DMS 273 (cell line): ENCODE data around the gene GASK1B.

Experiments used
- DNase-seq: peaks from one replicate; lab custom pipeline; 2025; ENCODE audit not compliant: unreplicated experiment; lab: John Stamatoyannopoulos, UW

GASK1B gene

DNA sequence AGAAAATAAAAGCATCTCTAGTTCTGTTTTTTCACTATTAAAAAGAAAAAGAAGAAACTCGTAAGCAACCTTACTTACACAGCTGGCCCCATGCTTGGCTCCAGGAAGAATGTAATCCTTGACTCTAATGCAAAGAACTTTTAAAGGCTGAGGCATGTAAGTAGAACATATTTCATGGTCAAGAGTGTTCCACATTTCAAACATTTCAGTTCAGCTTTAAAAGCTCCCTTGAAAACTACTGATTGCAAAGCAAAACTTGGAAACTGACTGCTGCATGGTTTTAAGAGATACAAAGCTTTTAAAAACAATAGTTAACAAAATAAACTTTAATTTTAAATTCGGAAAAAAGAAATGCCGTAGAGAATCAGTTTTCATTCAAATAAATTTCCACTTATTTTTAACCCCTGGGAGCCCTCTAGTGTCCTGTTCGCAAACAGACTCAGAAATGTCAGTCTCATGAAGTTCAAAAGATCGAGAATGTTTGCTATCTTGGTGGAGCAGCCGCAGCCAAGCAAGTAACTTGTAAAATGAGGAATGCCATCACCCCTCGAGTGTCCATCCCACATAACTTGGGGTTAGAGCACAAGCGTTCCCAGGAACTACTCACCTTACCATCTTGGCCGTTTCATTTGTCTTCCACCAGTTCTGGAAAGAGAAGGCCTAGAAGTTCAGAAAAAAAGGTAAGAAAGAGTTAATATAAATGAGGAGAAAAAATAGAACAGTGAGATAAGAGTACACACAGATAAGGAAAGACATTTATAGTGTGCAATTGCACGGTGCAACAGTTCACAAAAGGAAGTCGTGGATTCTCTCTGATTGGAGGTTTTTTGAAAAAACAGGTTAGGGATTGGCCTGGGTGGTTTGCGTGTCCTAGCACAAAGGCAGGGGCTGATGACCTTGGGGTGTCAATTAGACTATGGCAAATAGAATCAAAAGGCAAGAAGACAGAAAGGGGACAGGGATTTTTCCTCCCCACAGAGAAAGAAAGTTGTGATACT, at the start of gene GASK1B:
TSS of gene GASK1B (minus strand) at position 765 of the 998 bp plus-strand sequence. CDS start 1,650 bp downstream, outside the sequence.
- DNase-seq, result peak; percentile 51

DNA sequence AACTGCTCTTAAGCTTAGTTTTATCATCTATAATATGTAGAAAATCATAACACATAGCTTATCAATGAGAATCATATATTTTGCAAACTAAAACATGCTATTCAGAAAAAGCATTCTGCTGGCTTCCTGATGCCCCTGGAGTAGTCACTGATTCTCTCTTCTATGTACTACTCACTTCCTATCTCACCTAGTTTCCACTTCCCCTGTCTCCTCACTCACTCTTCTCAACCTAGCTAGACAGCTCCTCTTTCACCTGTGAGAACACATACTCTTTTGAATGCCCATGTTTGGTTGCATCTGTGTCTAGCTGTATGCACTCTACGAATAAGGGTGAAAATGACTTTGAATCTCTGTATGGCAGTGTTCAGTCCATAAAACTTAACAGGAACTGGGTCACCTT, 46.8 kb upstream of the GASK1B start:
- no peak for DNase-seq

DNA sequence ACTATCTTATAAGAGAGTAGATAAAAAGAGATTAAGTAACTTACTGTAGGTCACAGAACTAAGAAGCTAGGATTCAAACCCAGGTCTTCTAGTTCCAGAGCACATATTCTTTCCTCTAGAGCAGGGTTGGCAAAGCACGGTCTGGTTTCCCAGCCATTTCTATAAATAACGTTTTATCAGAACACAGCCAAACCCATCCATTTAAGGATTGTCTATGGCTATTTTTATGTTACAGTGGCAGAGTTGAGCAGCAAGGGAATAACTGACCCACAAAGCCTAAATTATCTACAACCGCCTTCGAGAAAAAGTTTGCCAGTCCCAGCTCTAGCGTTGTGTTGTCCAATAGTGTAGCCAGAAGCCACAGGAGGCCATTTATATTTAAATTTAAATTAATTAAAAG, 44.9 kb upstream of the GASK1B start:
- DNase-seq, result no peak

DNA sequence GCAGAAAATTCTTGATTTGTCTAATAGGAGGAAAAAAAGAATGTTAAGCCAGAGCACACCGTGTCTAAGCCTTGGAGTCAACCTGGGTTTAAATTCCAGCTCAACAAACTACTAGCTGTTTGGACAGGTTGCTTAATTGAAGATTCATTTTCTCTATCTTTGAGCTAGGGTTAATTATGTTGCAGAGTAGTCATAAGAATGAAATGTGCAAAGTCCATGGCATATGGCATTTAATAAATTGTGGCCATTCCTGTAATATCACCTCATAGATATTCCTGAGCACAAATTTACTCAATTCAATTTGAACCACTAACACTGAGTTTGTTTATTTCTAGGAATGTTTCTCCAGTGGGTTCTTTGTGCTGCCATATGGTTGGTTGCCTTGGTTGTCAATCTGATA, 42.0 kb upstream of the GASK1B start:
- no peak for DNase-seq

DNA sequence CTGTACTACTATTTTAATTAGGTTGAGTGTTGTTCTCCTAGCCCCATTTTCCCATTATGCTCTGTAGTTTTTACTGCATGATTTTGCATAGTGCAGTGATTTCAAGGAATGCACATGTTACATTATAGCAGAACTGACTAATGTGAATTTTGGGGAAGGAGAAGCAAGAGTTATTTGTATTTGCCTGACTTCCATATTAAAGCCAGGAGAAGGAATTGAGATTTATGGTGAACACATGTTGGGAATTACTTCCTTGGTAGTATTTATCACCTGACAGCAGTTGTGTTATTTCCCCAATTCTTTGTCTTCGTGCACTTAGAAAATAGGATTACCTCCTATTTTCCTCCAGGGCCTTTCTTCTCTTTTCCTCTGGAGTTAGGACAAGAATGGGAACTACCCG, 40.6 kb upstream of the GASK1B start:
- no peak for DNase-seq

DNA sequence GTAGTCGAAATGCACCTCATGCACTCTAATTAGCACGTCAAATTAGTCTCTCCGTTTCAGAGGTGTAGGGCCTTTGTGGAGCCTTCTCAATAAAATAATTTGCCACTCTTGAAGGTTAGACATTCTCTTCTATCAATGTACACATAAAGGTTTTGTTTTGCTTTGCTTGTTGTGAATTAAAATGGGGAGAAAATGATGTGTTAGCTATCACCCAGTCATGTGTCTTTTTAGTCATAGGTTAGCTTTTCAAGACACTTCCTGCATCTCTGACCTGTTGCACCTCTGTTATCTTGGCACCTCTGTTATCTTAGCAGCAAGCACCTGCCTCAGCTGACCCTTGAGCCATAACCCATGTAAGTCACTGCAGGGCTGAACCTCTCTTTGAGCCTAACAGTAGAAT, 38.4 kb upstream of the GASK1B start:
- no peak for DNase-seq

DNA sequence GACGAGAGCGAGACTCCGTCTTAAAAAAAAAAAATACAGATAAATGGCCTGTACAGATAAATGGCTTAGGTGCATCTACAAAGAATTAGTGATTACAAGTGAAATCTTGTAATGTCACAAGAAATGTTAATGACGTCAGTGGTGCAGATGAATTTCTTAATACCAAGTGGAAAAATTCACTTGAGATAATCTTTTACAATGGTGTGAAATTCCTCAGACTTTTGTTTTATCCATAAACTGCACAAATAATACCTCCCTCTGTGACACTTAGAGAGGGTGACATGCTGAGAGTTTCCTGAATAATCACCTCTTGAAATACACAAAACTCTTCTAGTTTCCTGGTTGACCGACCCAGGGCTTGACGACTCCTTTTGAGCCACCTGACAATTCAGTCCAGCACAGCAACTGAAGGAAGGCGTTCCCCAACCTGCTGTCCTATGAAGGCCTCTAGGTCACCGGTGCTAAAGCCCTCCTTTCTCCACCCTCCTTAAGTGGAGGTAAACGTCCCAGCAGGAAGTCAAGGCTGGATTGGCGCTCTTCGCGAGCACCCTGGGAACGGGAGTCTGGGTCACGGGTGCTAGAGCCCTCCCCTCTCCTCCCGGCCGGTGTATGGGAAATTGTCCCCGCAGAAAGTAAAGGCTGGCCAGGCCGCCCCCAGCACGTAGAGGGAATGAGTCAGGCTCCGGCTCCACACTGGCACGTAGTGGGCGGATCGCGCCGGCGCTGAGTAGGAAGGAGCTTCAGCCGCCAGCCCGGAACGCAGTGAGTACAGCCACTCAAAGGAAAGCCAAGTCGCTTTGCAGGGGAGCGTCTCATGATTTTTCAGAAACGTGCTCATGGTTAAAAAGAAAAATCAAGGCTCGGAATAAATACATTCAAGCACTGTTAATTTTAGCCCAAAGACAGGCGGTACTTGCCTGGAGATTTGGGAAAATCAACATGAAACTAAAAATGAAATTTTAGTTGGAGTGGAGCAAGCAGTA, 37.3 kb upstream of the GASK1B start, which contains the start of gene TMEM144:
TSS of gene TMEM144 (plus strand) at position 662 of the 983 bp plus-strand sequence. CDS start 2,182 bp downstream, outside the sequence.
- DNase-seq, result peak; percentile 54

DNA sequence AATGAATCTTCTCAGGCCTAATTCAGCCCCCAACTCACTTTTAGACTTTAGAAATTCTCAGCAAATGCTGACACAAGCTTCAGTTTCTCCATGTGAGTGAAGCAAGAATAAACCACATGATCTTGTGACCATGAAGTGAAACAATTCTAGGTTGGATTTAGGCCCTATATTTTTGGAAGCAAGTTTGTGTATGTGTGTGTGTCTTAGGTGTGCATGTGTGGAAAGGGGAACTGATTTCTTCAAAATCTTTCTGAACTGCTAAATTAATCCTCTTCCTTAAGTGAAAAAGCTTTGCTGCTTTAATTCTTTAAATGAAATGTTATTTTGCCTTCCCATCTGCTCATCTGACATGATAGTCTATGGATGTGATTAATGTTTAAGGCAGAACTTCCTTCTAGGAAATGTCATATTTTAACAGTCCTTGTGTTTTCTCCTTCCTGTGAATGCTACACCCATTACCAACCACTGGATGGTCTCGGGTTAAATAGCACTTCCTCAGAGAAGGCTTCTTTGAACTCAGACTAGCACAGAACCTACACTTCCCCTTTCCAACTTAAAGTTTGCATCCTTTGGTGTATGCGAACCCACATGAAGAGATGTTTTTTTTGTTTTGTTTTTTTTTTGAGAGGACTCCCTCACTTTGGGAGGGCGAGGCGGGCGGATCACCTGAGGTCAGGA, 36.3 kb upstream of the GASK1B start:
- DNase-seq, result no peak

DNA sequence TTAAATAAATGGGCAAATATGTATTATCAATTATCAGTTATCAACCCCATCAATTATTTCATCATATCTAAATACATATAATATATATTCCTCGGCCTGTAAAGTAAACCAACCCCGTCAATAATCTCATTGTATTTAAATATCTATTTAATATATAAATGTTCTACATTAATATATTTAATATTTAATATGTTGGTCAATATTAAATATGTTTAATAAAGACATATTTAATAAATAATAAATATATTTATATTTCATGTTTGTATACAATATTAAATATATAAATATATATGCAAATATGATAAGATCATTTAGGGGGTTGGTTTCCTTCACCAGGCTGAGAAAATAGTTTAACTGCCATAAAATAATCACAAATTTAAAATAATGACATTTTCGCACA, 31.1 kb upstream of the GASK1B start:
- DNase-seq, result no peak

DNA sequence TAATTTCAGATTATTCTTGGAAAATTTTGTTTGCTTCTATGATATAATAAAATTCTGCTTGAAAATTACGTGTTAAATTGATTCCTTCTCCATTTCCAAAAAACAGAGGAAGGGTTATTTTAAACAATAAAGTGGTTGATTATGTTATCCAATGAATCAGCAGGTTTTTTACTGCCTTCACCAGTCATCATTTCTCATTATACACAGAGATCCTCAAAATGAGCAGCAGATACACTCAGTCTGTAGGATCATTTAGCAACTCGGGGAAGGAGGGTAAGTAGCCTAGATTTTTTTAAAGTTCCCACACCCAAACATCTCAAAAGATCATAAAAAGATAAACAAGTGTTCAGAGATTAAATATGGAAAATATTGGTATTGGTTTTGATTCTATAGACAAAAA, 30.6 kb upstream of the GASK1B start:
- no peak for DNase-seq

DNA sequence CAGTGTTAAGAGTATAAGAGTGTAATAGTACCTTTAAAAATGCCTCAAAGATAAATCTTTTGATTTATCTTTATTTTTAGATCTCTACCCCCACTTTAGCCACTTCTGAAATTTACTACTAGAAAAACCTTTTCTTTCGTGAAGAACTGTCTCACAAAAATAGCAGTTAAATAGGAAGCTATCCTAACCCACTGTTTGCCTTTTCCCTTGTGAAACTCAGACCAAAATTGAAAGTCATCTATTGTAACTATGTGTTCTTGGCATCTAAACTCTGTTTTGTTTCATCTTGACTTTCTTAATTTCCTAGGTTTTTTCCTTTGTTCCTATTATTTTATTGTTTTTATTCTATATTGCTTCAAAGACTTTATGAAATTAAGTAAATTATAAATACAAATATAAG, 29.7 kb upstream of the GASK1B start:
- DNase-seq, result no peak

DNA sequence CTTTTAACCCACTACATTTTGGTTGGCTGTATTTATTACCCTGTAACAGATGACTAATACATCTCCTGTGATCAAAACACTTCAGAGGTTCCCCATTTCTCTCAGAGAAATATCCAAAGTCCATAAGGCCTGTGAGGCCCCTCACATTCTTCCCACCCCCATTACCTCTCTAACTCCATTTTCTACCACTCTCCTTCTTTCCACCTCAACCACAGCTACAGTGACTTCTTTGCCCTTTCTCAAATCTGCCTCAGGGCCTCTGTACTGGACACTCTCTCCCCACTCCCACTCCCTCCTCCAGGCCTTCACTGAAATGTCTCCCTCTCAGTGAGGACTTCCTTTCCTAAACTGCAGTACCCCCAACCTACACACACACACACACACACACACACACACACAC, 29.1 kb upstream of the GASK1B start:
- DNase-seq, result no peak

DNA sequence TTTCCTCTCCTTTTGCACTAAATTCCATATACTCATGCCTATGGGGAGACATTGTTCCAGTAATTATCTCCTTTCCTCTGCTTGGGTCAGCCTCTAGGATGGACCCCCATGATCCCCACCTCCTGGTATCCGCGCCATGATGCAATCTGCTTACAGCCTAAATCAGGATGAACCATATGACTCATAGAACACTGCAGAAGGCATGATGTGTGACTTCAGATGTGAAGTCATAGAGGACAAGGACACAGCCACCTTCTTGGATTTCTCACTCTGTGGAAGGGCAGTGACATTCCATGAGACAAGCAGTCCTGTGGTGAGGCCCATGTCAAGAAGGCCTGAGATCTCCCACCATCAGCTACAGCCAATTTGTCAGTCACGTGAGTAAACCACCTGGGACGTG, 28.5 kb upstream of the GASK1B start:
- DNase-seq, result no peak

DNA sequence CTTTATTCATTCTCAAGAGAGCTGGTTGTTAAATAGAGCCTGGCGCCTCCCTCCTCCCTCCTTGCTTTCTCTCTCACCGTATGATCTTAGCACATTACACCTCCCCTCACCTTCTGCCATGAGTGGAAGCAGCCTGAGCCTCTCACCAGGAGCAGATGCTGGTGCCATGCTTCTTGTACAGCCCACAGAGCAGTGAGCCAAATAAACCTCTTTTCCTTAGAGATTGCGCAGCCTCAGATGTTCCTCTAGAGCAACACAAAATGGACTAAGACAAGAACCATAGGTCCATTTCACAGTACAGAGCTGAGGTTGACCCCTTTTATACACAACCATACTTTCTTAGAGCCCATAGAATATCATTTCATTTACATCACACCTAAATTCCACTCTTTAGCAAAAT, 27.4 kb upstream of the GASK1B start:
- DNase-seq, result no peak

DNA sequence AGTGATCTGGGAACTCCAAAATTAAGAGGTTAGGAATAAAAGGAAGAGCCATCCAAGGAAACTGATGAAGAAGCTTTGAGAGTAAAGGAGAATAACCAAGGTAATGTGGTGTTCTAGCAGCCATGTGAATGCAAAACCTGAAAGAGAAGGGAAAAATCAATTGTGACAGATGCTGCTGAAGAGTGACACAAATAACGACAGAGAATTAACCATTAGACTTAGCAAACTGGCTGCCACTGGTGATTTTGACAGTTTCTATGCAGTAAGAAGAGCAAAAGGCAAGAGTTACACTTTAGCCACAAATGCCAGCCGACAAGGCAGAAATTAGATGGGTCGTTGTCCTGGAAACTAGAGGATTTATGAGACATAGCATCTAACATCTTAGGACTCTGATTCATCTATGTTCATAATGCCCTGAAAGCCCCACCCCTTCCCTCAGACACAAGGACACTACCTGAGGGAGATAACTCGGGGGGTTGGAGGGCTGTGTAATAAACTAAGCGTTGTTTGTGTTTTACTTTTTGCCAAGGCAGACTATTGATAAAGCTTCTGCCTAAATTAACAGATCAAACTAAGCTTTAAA, 24.5 kb upstream of the GASK1B start:
- DNase-seq, result no peak

DNA sequence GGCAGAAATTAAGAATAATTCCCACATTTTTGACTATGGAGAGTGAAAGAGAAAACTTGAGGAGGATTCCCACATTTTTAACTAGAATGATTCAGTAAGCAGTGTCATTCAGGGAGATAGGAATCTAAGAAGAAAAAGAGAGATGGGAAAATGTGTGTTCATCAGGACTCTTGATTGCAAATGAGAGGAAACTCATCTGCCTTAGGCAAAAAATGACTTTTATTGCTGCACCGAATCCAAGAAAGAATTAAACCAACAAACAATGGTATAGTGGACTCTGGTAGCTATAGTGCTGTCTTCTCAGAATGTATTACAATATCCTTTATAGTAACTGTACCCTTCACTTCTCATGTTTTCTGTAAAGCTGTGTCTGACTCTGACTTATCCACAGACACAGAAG, 22.5 kb upstream of the GASK1B start:
- no peak for DNase-seq

DNA sequence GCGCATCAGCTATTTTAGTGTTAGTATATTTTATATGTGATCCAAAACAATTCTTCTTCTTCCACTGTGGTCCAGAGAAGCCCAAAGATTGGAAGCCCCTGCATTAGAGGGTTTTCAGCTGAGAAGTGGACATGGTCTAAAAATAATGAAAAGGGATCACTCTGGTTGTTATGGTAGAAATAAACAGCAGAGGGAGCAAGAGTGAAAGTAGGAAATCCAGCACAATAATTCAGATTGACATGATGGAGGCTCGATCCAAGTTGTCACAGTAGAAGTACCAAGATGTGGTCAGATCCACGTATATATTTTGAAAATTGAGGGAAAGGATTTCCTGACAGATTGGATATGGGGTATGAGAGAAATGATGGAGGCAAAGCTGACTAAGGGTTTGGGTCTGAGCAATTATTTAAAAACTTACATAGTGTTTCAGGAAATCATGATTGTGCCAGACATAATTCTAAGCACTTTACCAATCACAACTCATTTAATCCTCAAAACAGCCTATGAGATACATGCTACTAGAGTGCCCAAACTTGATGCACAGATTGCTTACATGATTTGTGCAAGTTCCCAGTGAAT, 20.4 kb upstream of the GASK1B start:
- DNase-seq, result peak; percentile 39

DNA sequence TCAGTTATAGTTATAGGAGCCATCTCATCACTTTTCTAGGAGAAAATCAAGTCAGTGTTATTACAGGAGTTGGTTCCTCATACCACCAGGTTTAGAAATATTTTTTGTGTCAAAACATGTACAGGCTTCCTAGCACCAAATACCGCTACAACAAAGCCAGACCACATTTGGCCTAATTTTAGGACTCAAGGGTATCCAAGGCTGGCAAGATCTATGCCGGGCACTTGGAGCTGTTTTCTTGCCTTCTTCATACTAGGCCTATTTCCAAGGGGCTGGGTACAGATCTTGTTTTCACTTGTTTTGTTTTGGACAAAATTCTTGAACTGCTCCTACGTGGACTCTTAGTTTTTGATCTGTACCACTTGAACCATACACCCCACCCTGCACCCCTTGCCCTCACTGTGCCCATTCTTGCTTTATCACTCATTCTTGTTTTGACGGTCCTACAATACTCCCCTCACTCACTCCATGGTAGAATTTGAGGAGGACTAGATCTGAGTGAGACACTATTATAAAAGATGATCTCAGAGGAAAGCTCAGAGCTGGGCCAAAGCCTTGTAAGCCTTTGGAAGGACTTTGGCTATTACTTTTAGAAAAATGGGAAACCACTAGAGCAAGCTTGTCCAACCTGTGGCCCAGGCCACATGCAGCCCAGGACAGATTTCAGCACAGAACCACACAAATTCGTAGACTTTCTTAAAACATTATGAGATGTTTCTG, 19.8 kb upstream of the GASK1B start:
- no peak for DNase-seq

DNA sequence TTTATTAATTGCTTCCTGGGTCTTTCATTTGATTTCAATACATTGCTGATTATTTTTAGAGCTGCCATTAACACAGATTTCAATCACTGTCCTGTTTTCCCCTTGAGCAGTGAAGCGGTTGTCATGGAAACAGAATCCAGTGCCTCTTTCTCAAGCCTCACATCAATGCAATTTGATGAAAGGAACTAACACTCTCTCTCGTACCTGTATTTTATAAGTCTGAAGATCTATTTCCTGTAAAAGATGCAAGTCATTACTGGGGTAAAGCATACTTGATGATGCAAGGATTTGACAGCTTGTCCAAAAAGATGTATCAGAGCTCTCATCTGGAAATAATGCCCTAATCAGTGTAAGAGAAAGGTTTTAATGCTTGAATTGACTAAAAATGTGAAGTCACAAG, 17.9 kb upstream of the GASK1B start:
- no peak for DNase-seq

DNA sequence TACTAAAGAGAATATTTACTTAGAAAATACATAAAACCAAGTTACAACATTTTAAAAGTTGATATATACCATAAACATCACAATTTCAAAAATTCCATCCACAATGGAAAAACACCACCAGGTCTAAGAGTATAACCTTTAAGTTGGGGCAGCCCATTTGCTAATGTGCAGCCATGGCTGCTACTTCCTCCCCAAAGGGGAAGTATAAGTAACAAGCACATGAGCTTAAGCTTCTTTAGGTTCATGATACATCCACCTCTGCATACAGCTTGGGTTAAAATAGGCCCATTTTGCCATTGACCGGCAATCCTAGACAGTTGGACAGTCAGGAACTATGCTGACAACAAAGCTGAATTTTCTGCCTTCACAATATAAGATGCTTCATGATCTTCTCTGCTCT, 16.6 kb upstream of the GASK1B start:
- no peak for DNase-seq
